HG02678 (cell line): ENCODE results near the gene TXNRD2.
"Not testable (repeated sequence)": the region's sequence is repeated elsewhere in the genome, so short reads cannot be mapped to it uniquely, and the experiment has no call there.

Experiments
- ATAC-seq: cut with Tn5 transposase; IDR thresholded peaks from one replicate; pipeline ENCODE4 v1.9.1; 2021; ENCODE audit warnings: mild to moderate bottlenecking, moderate library complexity; ENCODE audit not compliant: unreplicated experiment

TXNRD2 gene

DNA sequence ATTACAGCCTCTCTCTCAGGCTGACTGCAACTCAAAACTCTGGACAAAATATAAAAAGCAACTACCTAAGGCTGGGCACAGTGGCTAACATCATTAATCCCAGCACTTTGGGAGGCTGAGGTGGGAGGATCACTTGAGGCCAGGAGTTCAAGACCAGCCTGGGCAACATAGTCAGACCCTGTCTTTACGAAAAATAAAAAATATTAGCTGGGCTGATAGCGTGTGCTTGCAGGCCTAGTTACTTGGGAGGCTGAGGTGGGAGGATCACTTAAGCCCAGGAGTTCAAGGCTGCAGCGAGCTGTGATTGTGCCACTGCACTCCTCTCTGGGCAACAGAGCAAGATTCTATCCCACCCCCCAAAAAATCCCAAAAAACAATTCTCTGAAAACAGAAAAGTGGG lies 109.6 kb downstream of the TXNRD2 start:
- ATAC-seq, result not testable (repeated sequence)

DNA sequence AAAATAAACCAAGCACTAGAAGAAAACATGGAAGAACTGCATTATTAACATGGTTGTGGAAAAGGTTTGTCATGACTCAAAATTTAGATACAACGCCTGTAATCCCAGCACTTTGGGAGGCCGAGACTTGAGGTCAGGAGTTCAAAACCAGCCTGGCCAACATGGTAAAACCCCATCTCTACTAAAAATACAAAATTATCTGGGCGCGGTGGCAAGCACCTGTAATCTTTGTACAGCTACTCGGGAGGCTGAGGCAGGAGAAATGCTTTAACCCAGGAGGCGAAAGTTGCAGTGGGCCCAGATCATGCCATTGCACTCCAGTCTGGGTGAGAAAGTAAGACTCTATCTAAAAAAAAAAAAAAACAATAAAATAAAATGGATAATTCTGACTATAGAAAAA lies 110.6 kb downstream of the TXNRD2 start:
- ATAC-seq, result no peak

DNA sequence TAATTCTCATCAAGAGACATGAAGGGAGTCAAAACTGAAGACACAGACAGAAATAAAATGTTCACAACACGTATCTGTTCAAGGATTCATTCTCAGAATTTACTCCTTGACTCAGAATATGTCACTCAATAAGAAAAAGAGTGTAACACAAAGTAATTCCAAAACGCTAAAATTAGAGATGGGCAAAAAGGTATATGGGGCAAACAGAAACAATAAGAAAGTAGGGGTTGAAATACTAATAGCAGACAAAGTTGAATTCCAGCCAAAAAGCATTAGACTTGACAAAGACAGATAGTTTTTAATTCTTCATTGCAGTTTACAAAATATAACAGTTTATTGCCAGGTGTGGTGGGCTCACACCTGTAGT lies 113.6 kb downstream of the TXNRD2 start:
- ATAC-seq, result no peak

DNA sequence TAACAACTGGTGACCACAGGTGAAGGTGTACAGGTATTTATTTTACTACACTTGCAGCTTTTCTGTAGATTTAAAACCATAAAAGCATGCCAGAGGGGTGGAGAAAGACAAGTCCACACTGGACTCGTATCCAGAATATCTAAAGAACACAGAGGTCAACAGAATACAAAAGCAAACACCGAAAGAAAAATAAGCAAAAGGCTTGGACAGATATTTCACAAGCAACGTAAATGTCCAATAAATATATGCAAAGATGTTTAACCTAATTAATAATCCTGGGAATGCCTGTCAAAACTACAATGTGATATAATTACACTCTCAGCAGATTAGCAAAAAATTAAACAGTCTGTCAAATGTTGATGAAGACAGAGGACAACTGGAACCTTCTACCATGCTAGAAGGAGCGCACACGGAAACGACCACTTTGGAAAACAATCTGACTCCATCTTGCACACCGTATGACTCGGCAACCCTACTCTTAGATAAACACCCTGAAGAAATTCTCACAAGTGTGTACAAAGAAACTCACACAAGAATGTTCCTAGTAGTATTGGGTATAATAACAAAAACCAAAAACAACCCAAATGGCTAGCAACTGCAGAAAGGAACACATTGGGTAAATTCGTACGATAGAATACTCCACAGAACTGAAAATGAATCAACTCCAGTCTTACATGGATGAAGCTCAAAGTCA lies 114.1 kb downstream of the TXNRD2 start:
- ATAC-seq, result no peak

DNA sequence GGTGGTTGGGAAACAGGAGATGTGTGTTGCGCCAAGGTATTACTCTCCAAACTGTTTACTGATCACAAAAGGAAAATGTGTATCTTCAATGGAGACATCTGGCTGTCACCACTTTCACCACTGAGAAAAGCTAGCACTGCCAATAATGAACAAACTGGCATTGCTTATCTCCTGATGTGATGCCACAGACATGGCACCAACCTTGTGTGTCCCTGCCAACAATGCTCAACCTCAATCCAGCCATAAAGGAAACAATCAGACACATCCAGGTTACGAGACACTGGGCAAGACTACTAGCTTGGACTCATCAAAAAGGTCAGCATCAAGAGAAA lies 115.0 kb downstream of the TXNRD2 start:
- ATAC-seq, result no peak

DNA sequence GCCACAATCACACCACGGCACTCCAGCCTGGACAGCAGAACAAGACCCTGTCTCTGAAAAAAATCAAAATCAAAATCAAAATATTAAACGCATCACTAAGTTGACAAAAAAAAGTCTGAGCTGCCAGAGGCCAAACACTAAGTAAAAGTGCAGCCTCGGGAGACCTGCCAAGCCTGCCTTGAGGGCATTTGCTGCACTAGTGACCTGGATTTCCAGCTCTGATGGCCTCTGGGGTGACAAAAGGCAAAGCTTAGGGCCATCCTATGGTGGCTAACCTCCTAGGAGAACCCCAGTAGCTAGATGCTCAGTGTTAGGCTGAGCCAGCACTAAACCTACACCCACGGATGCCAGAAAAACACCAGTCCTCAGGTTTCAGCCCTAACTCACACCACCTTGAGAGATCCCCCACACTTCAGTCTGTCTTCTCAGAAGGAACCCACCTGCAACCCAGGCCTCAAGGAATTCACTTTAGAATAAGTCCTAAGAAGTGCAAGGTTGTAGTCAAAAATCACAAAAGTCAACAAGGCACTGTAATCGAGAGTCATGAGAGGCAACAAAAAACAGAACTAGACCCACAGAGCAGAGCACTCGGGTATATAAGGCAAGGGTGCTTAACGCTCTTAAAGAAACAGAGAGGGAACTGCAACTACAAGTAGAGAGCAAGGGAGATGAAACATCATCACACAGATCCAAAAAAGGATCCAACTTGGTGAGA lies 115.6 kb downstream of the TXNRD2 start:
- no peak for ATAC-seq
